HepG2 (cell line): Measurements from ENCODE around the gene TM4SF1. TPM values are rescaled to one million over a fixed set of nuclear protein-coding genes. Genes with fewer than 3 reads are reported as not detected.

Source experiments
- ATAC-seq: fragments of 200-7000 bp; cut with Tn5 transposase; 3 replicates; pipeline ENCODE4 v1.9.1; 2020; ENCODE audit warnings: mild to moderate bottlenecking, moderate library complexity
- BruUV-seq: library from RNA; stranded (reverse); fragments of 400-500 nt; replicated peaks from 2 replicates; lab custom pipeline; 2021; lab: Mats Ljungman, UMichigan
- CTCF ChIA-PET: fragments of 300-600 bp; formaldehyde crosslinking; extraction: SDS; loops from one replicate; lab custom pipeline; 2021; ENCODE audit warnings: low total read pairs, inconsistent platforms, low intra/inter-chr PET ratio; lab: Yijun Ruan, JAX
- POLR2A ChIA-PET: fragments of 350-600 bp; sonication (Branson Sonifier 250); formaldehyde crosslinking; loops from one replicate; lab custom pipeline; 2020; ENCODE audit warnings: antibody characterized with exemption, inconsistent platforms; lab: Yijun Ruan, JAX
- DNase-seq: peaks from one replicate; pipeline ENCODE4 v3.0.0-alpha.2; 2015; ENCODE audit warnings: low spot score
- FAIRE-seq: peaks from 3 replicates; lab custom pipeline; 2011; peaks lifted over from hg19 to GRCh38; lab: Jason Lieb, UNC
- H2AFZ ChIP-seq: one replicate; pipeline ENCODE4 v1.6.1; 2011; ENCODE audit warnings: low read length, inconsistent platforms
- H3K27ac ChIP-seq: fragments of 300-600 bp; 3 replicates; pipeline ENCODE4 v1.8.0; 2011; ENCODE audit warnings: mixed run types, mild to moderate bottlenecking, mixed read lengths, low read length, inconsistent platforms; ENCODE audit not compliant: insufficient read depth; ENCODE audit errors: extremely low read length
- H3K27me3 ChIP-seq, 2 experiments: fragments of 200-600 bp in 1 of 2; 2 replicates in 1 of 2; 3 replicates in 1 of 2; pipeline versions ENCODE4 v1.6.0 to v1.8.0; 2011; ENCODE audit warnings: low read length in 2 of 2, mild to moderate bottlenecking in 2 of 2, moderate library complexity in 2 of 2, inconsistent platforms in 1 of 2; ENCODE audit not compliant: insufficient read depth in 2 of 2, control insufficient read depth in 1 of 2
- H3K36me3 ChIP-seq, 2 experiments: fragments of 200-600 bp in 1 of 2; replicated peaks in 1 of 2; 2 replicates in 1 of 2; 3 replicates in 1 of 2; pipeline versions ENCODE4 v1.5.1 to v1.8.0; 2011; ENCODE audit warnings: low read length in 2 of 2, inconsistent platforms in 1 of 2; ENCODE audit not compliant: insufficient read depth in 2 of 2, control insufficient read depth in 1 of 2
- H3K4me1 ChIP-seq: 2 replicates; pipeline ENCODE4 v1.5.1; 2012; ENCODE audit warnings: low read length, inconsistent platforms; ENCODE audit not compliant: insufficient read depth
- H3K4me2 ChIP-seq: 2 replicates; pipeline ENCODE4 v1.6.0; 2011; ENCODE audit warnings: low read depth, low read length, inconsistent platforms
- H3K4me3 ChIP-seq, 3 experiments: fragments of 200-600 bp in 1 of 3; sonication (generic), shearing (Covaris generic) in 1 of 3; replicated peaks in 1 of 3; 2 replicates each; pipeline ENCODE4 v1.5.1; 2011 to 2016; ENCODE audit warnings: low read length in 3 of 3, inconsistent platforms in 2 of 3, low read depth in 2 of 3, mild to moderate bottlenecking in 2 of 3, control low read depth in 1 of 3, mixed read lengths in 1 of 3; ENCODE audit not compliant: insufficient read depth in 1 of 3
- H3K79me2 ChIP-seq: one replicate; pipeline ENCODE4 v1.6.1; 2011; ENCODE audit warnings: low read length, inconsistent platforms; ENCODE audit not compliant: insufficient read depth
- H3K9ac ChIP-seq: 2 replicates; pipeline ENCODE4 v1.6.0; 2011; ENCODE audit warnings: mild to moderate bottlenecking, low read depth, low read length, inconsistent platforms; ENCODE audit not compliant: insufficient read depth
- H3K9me3 ChIP-seq: 2 replicates; pipeline ENCODE4 v1.5.1; 2012; ENCODE audit warnings: mild to moderate bottlenecking, low read length
- H4K20me1 ChIP-seq: 2 replicates; pipeline ENCODE4 v1.6.0; 2011; ENCODE audit warnings: inconsistent platforms, mild to moderate bottlenecking, low read length, moderate library complexity; ENCODE audit not compliant: insufficient read depth
- ATF7 ChIP-seq, 2 experiments: fragments of 450-650 bp in 1 of 2; sonication (generic) in 1 of 2; formaldehyde crosslinking in 1 of 2; IDR thresholded peaks; 2 replicates each; pipeline versions ENCODE4 v1.4.0 to v1.6.1; 2016 to 2020; ENCODE audit warnings: antibody characterized with exemption in 1 of 2, mild to moderate bottlenecking in 1 of 2, missing genetic modification reagents in 1 of 2
- STAT5B ChIP-seq: sonication (generic); formaldehyde crosslinking; IDR thresholded peaks from 2 replicates; pipeline ENCODE4 v1.4.0; 2020; ENCODE audit warnings: missing genetic modification reagents
- WGBS: methylation state at CpG from one replicate; pipeline ENCODE4 v1.1.6; 2017; ENCODE audit warnings: low lambda C conversion rate; 5-methylcytosine and 5-hydroxymethylcytosine counted together
- in situ Hi-C: cut with HindIII; loops from 2 replicates; pipeline ENCODE4 v1.10.0; 2017; ENCODE audit warnings: low pct_unique_long_range_greater_than_20kb; ENCODE audit not compliant: extremely low pct_ligation_motif_present
- intact Hi-C: fragments of 100-400 bp; cut with micrococcal nuclease; formaldehyde crosslinking; loops from one replicate; pipeline ENCODE4 v1.10.0; 2022; ENCODE audit not compliant: unreplicated experiment
- polyA plus RNA-seq, 8 experiments: library from polyadenylated mRNA; depleted of rRNA in 3 of 8; stranded (reverse) in 7 of 8; unstranded in 1 of 8; fragments of >200 nt; fragmentation: Illumina TruSeq in 4 of 8; extraction: Trizol in 4 of 8; gene quantifications; 2 replicates each; pipeline versions ENCODE4 v1.2.1 to v1.2.3, GENCODE V29; 2011 to 2016; ENCODE audit warnings: low read depth in 4 of 8, missing spikeins in 1 of 8, mixed read lengths in 1 of 8; ENCODE audit not compliant: insufficient read depth in 1 of 8
- total RNA-seq, 5 experiments: library from RNA; depleted of rRNA; stranded (reverse); fragments of >200 nt; fragmentation: Illumina TruSeq; extraction: Trizol; gene quantifications; 2 replicates each; pipeline ENCODE4 v1.2.3, GENCODE V29; 2016; ENCODE audit warnings: low read depth in 1 of 5
- TF ChIP-seq, protein P1 (sequence below): IDR thresholded peaks from 2 replicates; pipeline ENCODE4 v1.6.1; 2016; ENCODE audit warnings: low read depth, control low read depth
- TF ChIP-seq, protein P2 (sequence below): IDR thresholded peaks from 2 replicates; pipeline ENCODE4 v1.6.1; 2016; ENCODE audit warnings: control low read depth
- TF ChIP-seq, protein P3 (sequence below): sonication (generic); formaldehyde crosslinking; conservative IDR thresholded peaks from 2 replicates; pipeline ENCODE4 v1.5.0; 2020; ENCODE audit warnings: missing genetic modification reagents

Gene TM4SF1
- total and polyA plus RNA-seq, 2 of the 13 experiments (the other 11 are each of a cell fraction or from before 2014, with no cell fraction given): 431 to 1,359 TPM

DNA sequence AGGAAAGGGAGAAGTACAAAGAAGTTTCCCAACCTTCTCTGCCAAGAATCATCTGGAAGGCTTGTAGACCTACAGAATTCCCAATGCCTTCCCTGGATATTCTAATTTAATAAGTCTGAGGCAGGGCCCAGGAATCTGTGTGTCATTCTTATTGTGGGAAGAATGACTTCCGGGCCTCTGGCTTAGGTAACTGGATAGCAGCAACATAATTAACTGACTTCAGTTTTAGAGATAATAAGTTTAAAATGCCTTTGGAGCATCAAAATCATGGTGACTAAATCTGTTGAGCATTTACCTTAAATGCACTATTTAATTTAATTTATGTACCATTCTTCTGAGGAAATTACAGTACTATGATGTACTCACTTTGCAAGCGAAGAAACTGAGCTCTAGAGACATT, 44.3 kb upstream of the TM4SF1 start:
- FAIRE-seq (no peak), DNase-seq (no peak), ATAC-seq (no peak)
- H3K27me3 ChIP-seq: no peaks in the 10 kb centered on the region
- 91% methylated on average over 2 of the region's 2 CpGs for WGBS
- CTCF ChIA-PET: no interaction called here
- no TSS peak for BruUV-seq
- H3K79me2 ChIP-seq: no peaks in the 10 kb centered on the region
- no peak overlapping the region for H3K9ac ChIP-seq
- no peak overlapping the region for H3K4me2 ChIP-seq
- H3K9me3 ChIP-seq: no peaks in the 10 kb centered on the region
- H3K27ac ChIP-seq: no peak overlapping the region
- POLR2A ChIA-PET: no interaction called here
- intact Hi-C loops (no loop called here), in situ Hi-C loops (no loop called here)
- peaks cover 9% of the 10 kb centered on the region for H3K4me1 ChIP-seq
- no peaks in the 10 kb centered on the region for H3K36me3 ChIP-seq
- H2AFZ ChIP-seq: no peak overlapping the region
- no peak for TF ChIP-seq STAT5B (CRISPR knock-in tag)
- TF ChIP-seq, protein P1, sequence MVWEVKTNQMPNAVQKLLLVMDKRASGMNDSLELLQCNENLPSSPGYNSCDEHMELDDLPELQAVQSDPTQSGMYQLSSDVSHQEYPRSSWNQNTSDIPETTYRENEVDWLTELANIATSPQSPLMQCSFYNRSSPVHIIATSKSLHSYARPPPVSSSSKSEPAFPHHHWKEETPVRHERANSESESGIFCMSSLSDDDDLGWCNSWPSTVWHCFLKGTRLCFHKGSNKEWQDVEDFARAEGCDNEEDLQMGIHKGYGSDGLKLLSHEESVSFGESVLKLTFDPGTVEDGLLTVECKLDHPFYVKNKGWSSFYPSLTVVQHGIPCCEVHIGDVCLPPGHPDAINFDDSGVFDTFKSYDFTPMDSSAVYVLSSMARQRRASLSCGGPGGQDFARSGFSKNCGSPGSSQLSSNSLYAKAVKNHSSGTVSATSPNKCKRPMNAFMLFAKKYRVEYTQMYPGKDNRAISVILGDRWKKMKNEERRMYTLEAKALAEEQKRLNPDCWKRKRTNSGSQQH (CRISPR knock-in tag): no peak
- TF ChIP-seq, protein P2, sequence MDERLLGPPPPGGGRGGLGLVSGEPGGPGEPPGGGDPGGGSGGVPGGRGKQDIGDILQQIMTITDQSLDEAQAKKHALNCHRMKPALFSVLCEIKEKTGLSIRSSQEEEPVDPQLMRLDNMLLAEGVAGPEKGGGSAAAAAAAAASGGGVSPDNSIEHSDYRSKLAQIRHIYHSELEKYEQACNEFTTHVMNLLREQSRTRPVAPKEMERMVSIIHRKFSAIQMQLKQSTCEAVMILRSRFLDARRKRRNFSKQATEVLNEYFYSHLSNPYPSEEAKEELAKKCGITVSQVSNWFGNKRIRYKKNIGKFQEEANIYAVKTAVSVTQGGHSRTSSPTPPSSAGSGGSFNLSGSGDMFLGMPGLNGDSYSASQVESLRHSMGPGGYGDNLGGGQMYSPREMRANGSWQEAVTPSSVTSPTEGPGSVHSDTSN (CRISPR knock-in tag): no peak
- H4K20me1 ChIP-seq: no peaks in the 10 kb centered on the region
- H3K4me3 ChIP-seq: no peak overlapping the region

DNA sequence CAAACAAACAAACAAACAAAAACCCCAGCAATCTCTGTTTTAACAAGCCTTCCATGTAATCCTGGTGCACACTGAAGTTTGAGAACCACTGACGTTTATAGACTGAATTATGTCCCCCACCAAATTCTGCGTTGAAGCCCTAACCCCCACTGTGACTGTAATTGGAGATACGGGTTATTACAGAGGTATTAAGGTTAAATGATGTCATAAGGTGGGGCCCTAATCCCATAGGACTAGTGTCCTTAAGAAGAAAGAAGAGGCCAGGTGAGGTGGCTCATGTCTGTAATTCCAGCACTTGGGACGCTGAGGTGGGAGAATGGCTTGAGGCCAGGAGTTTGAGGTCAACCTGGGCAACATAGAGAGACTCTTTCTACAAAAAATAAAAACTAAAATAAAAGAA, 42.4 kb upstream of the TM4SF1 start:
- Histone ChIP-seq H3K4me2 (no peak overlapping the region), H4K20me1 (no peaks in the 10 kb centered on the region), H3K27ac (no peak overlapping the region), H3K79me2 (no peaks in the 10 kb centered on the region), H3K27me3 (no peaks in the 10 kb centered on the region), H3K9me3 (no peaks in the 10 kb centered on the region)
- BruUV-seq: no TSS peak
- FAIRE-seq: no peak
- in situ Hi-C loops: no loop called here
- intact Hi-C loops: no loop called here
- TF ChIP-seq, protein P3, sequence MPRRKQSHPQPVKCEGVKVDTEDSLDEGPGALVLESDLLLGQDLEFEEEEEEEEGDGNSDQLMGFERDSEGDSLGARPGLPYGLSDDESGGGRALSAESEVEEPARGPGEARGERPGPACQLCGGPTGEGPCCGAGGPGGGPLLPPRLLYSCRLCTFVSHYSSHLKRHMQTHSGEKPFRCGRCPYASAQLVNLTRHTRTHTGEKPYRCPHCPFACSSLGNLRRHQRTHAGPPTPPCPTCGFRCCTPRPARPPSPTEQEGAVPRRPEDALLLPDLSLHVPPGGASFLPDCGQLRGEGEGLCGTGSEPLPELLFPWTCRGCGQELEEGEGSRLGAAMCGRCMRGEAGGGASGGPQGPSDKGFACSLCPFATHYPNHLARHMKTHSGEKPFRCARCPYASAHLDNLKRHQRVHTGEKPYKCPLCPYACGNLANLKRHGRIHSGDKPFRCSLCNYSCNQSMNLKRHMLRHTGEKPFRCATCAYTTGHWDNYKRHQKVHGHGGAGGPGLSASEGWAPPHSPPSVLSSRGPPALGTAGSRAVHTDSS (CRISPR knock-in tag): no peak
- peak; percentile 27; the same call in 1 of the 2 replicates for TF ChIP-seq ATF7 (IDR thresholded peaks at IDR 0.05)
- TF ChIP-seq ATF7 (CRISPR knock-in tag; IDR thresholded peaks at IDR 0.05): no peak
- TF ChIP-seq, all 625 proteins: peak for 1
- peaks cover 15% of the 10 kb centered on the region for H3K4me1 ChIP-seq
- H3K4me3 ChIP-seq: no peak overlapping the region
- ATAC-seq: no peak
- ChIA-PET POLR2A (no interaction called here), CTCF (no interaction called here)
- DNase-seq: no peak
- H2AFZ ChIP-seq: no peak overlapping the region
- WGBS: 92% methylated on average over 4 of the region's 4 CpGs
- no peak overlapping the region for H3K9ac ChIP-seq
- no peaks in the 10 kb centered on the region for H3K36me3 ChIP-seq
